Measurements from ENCODE around the gene H19.

- TF ChIP-seq CTCF (IDR thresholded peaks at IDR 0.05; ENCODE audit: low read depth, low read length, poor library complexity, severe bottlenecking) (no peak), EZH2phosphoT487 (IDR thresholded peaks at IDR 0.05; ENCODE audit: borderline replicate concordance, low read length) (no peak)
Observed at GRCh38 chr11:1958367-1958766, 39.3 kb downstream of the H19 start.

Data from DOHH2 (cell line).